CD8-positive, alpha-beta memory T cell (primary cell): ENCODE measurements around the gene MERTK. TPM values are rescaled to one million over a fixed set of nuclear protein-coding genes. Genes with fewer than 3 reads are reported as not detected.
"Not testable (repeated sequence)": the region's sequence is repeated elsewhere in the genome, so short reads cannot be mapped to it uniquely, and the experiment has no call there.

Experiments used
- CTCF ChIA-PET: fragments of 350-600 bp; sonication (Branson Sonifier 250); formaldehyde crosslinking; loops from one replicate; lab custom pipeline; 2021; ENCODE audit warnings: antibody characterized with exemption; lab: Charles Lee
- POLR2A ChIA-PET: fragments of 350-600 bp; sonication (Branson Sonifier 250); formaldehyde crosslinking; loops from one replicate; lab custom pipeline; 2021; ENCODE audit warnings: antibody characterized with exemption; lab: Charles Lee
- DNase-seq, 5 donors: peaks; one replicate each; pipeline versions ENCODE4 v3.0.0 to v3.0.0-alpha.2; 2020 to 2022; ENCODE audit warnings: mixed read lengths in 1 of 5
- H3K27ac ChIP-seq: one replicate; pipeline ENCODE4 v1.7.0; 2013; ENCODE audit warnings: low read depth, mild to moderate bottlenecking, low read length, moderate library complexity
- H3K27me3 ChIP-seq: 2 replicates; pipeline ENCODE4 v1.7.0; 2013; ENCODE audit warnings: low read length, mild to moderate bottlenecking; ENCODE audit not compliant: insufficient read depth, poor library complexity, severe bottlenecking
- H3K36me3 ChIP-seq: 2 replicates; pipeline ENCODE4 v1.7.0; 2013; ENCODE audit warnings: mild to moderate bottlenecking, low read length, moderate library complexity; ENCODE audit not compliant: insufficient read depth
- H3K4me1 ChIP-seq: 2 replicates; pipeline ENCODE4 v1.7.0; 2013; ENCODE audit warnings: mild to moderate bottlenecking, low read length, moderate library complexity; ENCODE audit not compliant: insufficient read depth
- H3K4me3 ChIP-seq: 2 replicates; pipeline ENCODE4 v1.7.0; 2013; ENCODE audit warnings: mild to moderate bottlenecking, low read length
- H3K9me3 ChIP-seq: 2 replicates; pipeline ENCODE4 v1.7.0; 2013; ENCODE audit warnings: mild to moderate bottlenecking, low read length
- H3K27ac Mint-ChIP-seq, 8 donors: one replicate each; pipeline ENCODE4 v1.8.0; 2020 to 2021; ENCODE audit warnings: mixed read lengths in 8 of 8, mild to moderate bottlenecking in 6 of 8, inconsistent platforms in 3 of 8, moderate library complexity in 3 of 8
- H3K27me3 Mint-ChIP-seq, 2 donors: one replicate each; pipeline ENCODE4 v1.8.0; 2020 to 2021; ENCODE audit warnings: mixed read lengths in 2 of 2, mild to moderate bottlenecking in 1 of 2, moderate library complexity in 1 of 2
- H3K36me3 Mint-ChIP-seq, 3 donors: one replicate each; pipeline ENCODE4 v1.8.0; 2020 to 2021; ENCODE audit warnings: mixed read lengths in 3 of 3, inconsistent platforms in 1 of 3, mild to moderate bottlenecking in 1 of 3
- H3K4me1 Mint-ChIP-seq, 3 donors: one replicate each; pipeline ENCODE4 v1.8.0; 2020 to 2021; ENCODE audit warnings: mixed read lengths in 3 of 3, inconsistent platforms in 1 of 3, mild to moderate bottlenecking in 1 of 3
- H3K4me3 Mint-ChIP-seq, 7 donors: one replicate each; pipeline ENCODE4 v1.8.0; 2020 to 2021; ENCODE audit warnings: mixed read lengths in 7 of 7, mild to moderate bottlenecking in 6 of 7, moderate library complexity in 4 of 7, inconsistent platforms in 2 of 7
- H3K9me3 Mint-ChIP-seq, 5 donors: one replicate each; pipeline ENCODE4 v1.8.0; 2020 to 2022; ENCODE audit warnings: mixed read lengths in 5 of 5, mild to moderate bottlenecking in 3 of 5, moderate library complexity in 2 of 5, inconsistent platforms in 1 of 5
- polyA plus RNA-seq: library from polyadenylated mRNA; unstranded; fragments of 300-500 nt; fragmentation: Illumina TruSeq; gene quantifications from one replicate; pipeline ENCODE4 v1.2.3, GENCODE V29; 2021
- total RNA-seq, 2 experiments: library from RNA; stranded (reverse); gene quantifications; one replicate each; pipeline ENCODE4 v1.2.3, GENCODE V29; 2021

The MERTK gene
- total and polyA plus RNA-seq, 3 experiments from 2014 or later, result 0.14 to 0.88 (median 0.75) TPM

DNA sequence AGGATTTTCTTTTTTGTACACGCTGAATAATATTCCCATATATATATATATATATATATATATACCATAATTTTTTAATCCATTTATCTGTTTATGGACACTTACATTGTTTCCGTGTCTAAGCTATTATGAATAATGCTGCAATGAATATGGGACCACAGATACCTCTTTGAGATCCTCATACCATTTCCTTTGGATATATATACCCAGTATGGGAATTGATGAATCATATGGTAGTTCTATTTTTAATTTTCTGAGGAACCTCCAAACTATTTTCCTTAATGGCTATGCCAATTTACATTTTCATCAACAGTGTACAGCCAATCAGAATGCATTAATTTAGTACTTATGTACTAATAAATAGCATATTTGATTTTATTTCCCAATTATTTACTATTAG is 53.1 kb downstream of the MERTK start:
- Histone ChIP-seq H3K9me3 (no peaks in the 10 kb centered on the region), H3K27ac (no peak overlapping the region), H3K4me3 (no peak overlapping the region), H3K36me3 (no peaks in the 10 kb centered on the region), H3K27me3 (peaks cover 3% of the 10 kb centered on the region), H3K4me1 (no peaks in the 10 kb centered on the region)
- Mint-ChIP-seq H3K4me1 (no peaks in the 10 kb centered on the region), H3K27ac (no peak overlapping the region), H3K36me3 (peaks cover 0 to 4% (median 0%) of the 10 kb centered on the region in 3 donors), H3K9me3 (no peaks in the 10 kb centered on the region), H3K27me3 (peaks cover 7 to 32% of the 10 kb centered on the region in 2 donors), H3K4me3 (no peak overlapping the region)
- ChIA-PET POLR2A (no interaction called here), CTCF (no interaction called here)
- no peak for DNase-seq

DNA sequence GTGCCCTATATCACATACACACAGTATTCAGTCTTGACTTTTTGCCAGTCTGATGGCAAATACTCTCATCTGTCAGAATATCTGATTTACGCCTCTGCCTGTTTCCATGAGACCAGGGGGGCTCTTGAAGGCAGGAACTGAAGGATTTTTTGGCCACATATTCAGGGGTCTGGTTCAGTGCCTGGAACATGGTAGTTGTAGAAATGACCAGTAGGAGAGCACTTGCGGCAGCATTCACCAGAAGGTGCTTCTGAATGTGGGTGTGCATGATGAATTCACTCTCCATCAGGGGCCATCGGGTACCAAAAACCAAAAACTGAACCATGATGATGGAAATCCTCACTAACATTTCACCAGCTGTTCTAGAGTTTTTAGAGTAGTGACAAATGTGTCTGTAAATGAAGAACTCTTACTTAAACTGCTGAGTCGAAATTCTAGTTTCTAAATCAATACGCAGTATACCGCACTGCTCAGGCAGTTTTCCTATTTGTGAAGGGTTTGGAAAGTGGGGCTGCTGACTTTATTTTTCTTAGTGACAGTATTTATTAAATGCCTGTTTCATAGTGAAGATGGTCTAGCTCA is 54.6 kb downstream of the MERTK start:
- no peak overlapping the region for H3K27ac ChIP-seq
- H3K36me3 ChIP-seq, result no peaks in the 10 kb centered on the region
- H3K27ac Mint-ChIP-seq, result no peak overlapping the region
- peaks cover 3 to 40% of the 10 kb centered on the region in 2 donors for H3K27me3 Mint-ChIP-seq
- peaks cover 3% of the 10 kb centered on the region for H3K27me3 ChIP-seq
- H3K4me1 ChIP-seq, result no peaks in the 10 kb centered on the region
- POLR2A ChIA-PET, result no interaction called here
- no peaks in the 10 kb centered on the region for H3K9me3 Mint-ChIP-seq
- H3K4me3 ChIP-seq, result no peak overlapping the region
- H3K9me3 ChIP-seq, result no peaks in the 10 kb centered on the region
- CTCF ChIA-PET, result no interaction called here
- DNase-seq, result no peak
- H3K36me3 Mint-ChIP-seq, result peaks cover 0 to 4% (median 0%) of the 10 kb centered on the region in 3 donors
- H3K4me3 Mint-ChIP-seq, result no peak overlapping the region
- no peaks in the 10 kb centered on the region for H3K4me1 Mint-ChIP-seq

DNA sequence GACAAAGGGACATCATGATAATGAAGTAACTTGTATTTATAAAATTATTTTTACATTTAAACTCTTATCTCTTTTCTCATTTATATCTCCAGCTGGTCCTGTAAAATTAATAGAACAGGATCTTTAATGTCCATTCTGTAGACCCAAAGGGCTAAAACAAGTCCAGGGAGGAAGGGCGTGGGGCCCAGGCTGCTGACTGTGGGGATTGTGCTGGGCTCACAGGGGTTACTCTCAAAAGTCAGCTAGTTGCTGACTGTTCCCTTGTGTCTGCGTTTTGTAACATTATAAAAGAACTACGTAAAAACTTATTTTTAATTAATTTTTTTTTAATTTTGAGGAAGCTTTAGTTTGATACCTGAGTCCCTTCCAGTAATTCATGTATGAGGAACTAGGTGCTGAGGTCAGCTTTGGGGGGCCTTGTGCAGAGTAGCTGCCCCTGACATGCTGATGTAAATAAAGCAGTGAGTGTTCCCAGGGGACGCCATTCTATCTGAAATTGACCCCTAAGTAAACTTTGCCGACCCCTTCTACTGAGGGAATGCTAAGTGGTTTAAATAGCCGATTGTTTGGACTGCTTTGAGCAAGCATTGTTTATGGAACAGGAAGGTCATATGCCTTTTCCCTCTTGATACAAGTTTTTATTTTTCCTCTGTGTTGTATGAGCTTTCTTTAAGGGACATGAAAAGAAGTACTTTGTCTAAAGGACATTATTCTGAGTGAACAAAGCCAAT is 56.4 kb downstream of the MERTK start:
- Histone ChIP-seq H3K4me3 (no peak overlapping the region), H3K27ac (no peak overlapping the region), H3K9me3 (no peaks in the 10 kb centered on the region), H3K36me3 (no peaks in the 10 kb centered on the region), H3K4me1 (no peaks in the 10 kb centered on the region), H3K27me3 (no peaks in the 10 kb centered on the region)
- Mint-ChIP-seq H3K4me1 (no peaks in the 10 kb centered on the region), H3K9me3 (no peaks in the 10 kb centered on the region), H3K27me3 (peaks cover 3 to 40% of the 10 kb centered on the region in 2 donors), H3K4me3 (no peak overlapping the region), H3K36me3 (peaks cover 0 to 4% (median 0%) of the 10 kb centered on the region in 3 donors), H3K27ac (no peak overlapping the region)
- no peak for DNase-seq
- ChIA-PET POLR2A (no interaction called here), CTCF (no interaction called here)

DNA sequence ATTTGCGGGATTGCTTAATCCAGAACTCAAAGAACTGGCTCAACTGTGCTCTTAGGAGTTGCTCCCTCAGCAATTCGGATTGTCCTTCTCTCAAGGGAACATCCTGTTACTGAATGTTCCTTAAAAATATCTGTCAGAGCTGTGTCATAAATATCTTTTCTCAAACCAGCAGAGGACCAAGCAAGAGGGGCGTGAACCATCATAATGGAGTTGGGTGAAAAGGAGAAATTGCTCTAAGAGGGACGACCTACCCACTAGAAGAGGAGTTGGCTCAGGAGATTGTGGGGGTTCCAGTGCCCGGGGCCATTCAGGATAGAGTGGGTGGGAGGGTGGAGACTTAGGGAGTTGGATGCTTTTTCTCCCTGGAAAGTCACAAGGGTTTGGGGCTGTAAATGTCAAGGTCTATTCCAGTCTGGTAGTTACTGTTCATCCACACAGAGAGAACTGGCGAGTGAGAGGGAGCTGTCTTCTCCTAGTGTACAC is 59.5 kb downstream of the MERTK start:
- H3K4me1 Mint-ChIP-seq, result no peaks in the 10 kb centered on the region
- Histone ChIP-seq H3K27me3 (no peaks in the 10 kb centered on the region), H3K4me1 (no peaks in the 10 kb centered on the region), H3K9me3 (no peaks in the 10 kb centered on the region), H3K36me3 (no peaks in the 10 kb centered on the region), H3K4me3 (no peak overlapping the region), H3K27ac (no peak overlapping the region)
- H3K4me3 Mint-ChIP-seq, result no peak overlapping the region
- no peaks in the 10 kb centered on the region for H3K9me3 Mint-ChIP-seq
- H3K36me3 Mint-ChIP-seq, result peaks cover 0 to 4% (median 0%) of the 10 kb centered on the region in 3 donors
- ChIA-PET POLR2A (no interaction called here), CTCF (no interaction called here)
- H3K27me3 Mint-ChIP-seq, result peaks cover 7 to 35% of the 10 kb centered on the region in 2 donors
- H3K27ac Mint-ChIP-seq, result no peak overlapping the region
- DNase-seq, result no peak

DNA sequence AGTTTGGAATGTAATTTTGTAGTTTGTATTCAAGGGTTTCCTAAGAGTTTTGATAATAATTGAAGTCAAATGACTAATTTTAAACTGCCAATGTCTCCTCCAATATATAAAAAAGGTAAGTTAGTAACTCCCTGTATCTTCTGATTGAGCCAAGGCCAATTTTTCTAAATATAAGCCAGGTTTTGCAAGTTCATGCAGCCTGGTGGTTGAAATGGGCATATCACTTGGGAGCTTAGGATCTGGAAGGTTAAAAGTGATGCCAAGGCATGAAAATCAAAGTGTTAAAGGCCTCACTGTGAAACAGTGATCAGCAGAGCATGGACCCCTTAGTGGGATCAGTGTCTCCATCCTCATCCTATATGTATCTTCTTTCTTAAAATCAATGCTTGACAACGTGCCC is 60.5 kb downstream of the MERTK start:
- Mint-ChIP-seq H3K27ac (no peak overlapping the region), H3K27me3 (peaks cover 3 to 27% of the 10 kb centered on the region in 2 donors), H3K9me3 (no peaks in the 10 kb centered on the region), H3K4me1 (no peaks in the 10 kb centered on the region), H3K4me3 (no peak overlapping the region), H3K36me3 (peaks cover 0 to 4% (median 0%) of the 10 kb centered on the region in 3 donors)
- Histone ChIP-seq H3K4me3 (no peak overlapping the region), H3K27ac (no peak overlapping the region), H3K27me3 (no peaks in the 10 kb centered on the region), H3K9me3 (no peaks in the 10 kb centered on the region), H3K4me1 (no peaks in the 10 kb centered on the region), H3K36me3 (no peaks in the 10 kb centered on the region)
- no peak for DNase-seq
- POLR2A ChIA-PET, result no interaction called here
- CTCF ChIA-PET, result no interaction called here

DNA sequence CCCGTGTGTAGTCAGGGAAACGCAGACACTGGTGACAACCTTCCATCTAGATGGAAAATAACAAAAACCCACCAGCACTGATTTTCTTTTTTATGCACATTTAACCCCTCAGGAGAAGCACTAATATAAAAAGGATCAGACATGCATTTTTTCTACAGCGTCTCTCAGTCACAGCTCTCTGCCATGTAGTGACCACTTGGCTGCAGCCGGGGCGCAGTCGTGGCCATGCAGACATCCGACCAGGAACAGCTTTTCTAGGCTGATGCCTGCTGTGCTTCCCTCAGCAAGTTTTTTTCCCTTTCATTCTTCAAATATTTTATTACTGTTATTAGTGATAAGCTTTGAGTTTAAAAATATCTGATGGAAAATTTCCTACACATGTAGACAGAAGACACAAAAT is 63.3 kb downstream of the MERTK start:
- peaks cover 3 to 13% of the 10 kb centered on the region in 2 donors for H3K27me3 Mint-ChIP-seq
- CTCF ChIA-PET, result no interaction called here
- POLR2A ChIA-PET, result no interaction called here
- no peak overlapping the region for H3K4me3 ChIP-seq
- H3K4me3 Mint-ChIP-seq, result no peak overlapping the region
- H3K4me1 Mint-ChIP-seq, result no peaks in the 10 kb centered on the region
- H3K4me1 ChIP-seq, result no peaks in the 10 kb centered on the region
- no peaks in the 10 kb centered on the region for H3K36me3 ChIP-seq
- H3K9me3 Mint-ChIP-seq, result no peaks in the 10 kb centered on the region
- H3K27ac Mint-ChIP-seq, result no peak overlapping the region
- no peaks in the 10 kb centered on the region for H3K36me3 Mint-ChIP-seq
- no peak overlapping the region for H3K27ac ChIP-seq
- no peaks in the 10 kb centered on the region for H3K9me3 ChIP-seq
- no peak for DNase-seq
- no peaks in the 10 kb centered on the region for H3K27me3 ChIP-seq

DNA sequence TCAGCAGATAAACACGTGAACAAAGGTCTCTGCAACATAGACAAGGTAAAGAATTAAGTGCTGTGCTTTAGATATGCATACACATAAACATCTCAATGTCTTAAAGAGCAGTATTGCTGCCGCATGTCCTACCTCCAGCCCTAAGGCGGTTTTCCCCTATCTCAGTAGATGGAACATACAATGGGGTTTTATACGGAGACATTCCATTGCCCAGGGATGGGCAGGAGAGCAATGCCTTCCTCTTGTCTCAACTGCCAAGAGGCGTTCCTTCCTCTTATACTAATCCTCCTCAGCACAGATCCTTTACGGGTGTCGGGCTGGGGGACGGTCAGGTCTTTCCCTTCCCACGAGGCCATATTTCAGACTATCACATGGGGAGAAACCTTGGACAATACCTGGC is 64.7 kb downstream of the MERTK start:
- H3K4me1 ChIP-seq, H3K4me3 Mint-ChIP-seq, H3K36me3 Mint-ChIP-seq, H3K4me3 ChIP-seq, DNase-seq, H3K27me3 ChIP-seq, CTCF ChIA-PET, H3K9me3 ChIP-seq, H3K27ac ChIP-seq, H3K36me3 ChIP-seq, POLR2A ChIA-PET, H3K9me3 Mint-ChIP-seq, H3K4me1 Mint-ChIP-seq, H3K27me3 Mint-ChIP-seq: not testable (repeated sequence)
- peak overlapping the region in 1 of 8 donors; percentile 66 for H3K27ac Mint-ChIP-seq

DNA sequence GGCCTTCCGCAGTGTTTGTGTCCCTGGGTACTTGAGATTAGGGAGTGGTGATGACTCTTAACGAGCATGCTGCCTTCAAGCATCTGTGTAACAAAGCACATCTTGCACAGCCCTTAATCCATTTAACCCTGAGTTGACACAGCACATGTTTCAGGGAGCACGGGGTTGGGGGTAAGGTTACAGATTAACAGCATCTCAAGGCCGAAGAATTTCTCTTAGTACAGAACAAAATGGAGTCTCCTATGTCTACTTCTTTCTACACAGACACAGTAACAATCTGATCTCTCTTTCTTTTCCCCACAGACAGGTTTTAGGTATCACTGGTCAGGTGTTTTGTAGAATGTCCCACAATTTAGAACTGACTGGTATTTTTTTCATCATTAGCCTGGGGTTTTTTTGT is 65.1 kb downstream of the MERTK start:
- H3K4me1 ChIP-seq, H3K9me3 ChIP-seq, H3K4me3 Mint-ChIP-seq, H3K27me3 ChIP-seq, CTCF ChIA-PET, POLR2A ChIA-PET, DNase-seq, H3K4me3 ChIP-seq, H3K27me3 Mint-ChIP-seq, H3K9me3 Mint-ChIP-seq, H3K36me3 ChIP-seq, H3K27ac ChIP-seq, H3K27ac Mint-ChIP-seq, H3K4me1 Mint-ChIP-seq, H3K36me3 Mint-ChIP-seq: not testable (repeated sequence)
